OCI-LY3 (cell line): ENCODE measurements around the gene ADGRL2.

Experiments
- EZH2phosphoT487 ChIP-seq: fragments of 200-600 bp; shearing (Covaris generic); IDR thresholded peaks from 2 replicates; pipeline ENCODE4 v1.6.1; 2018; ENCODE audit warnings: antibody characterized with exemption, mixed run types, low read depth
- TF ChIP-seq, protein P1 (sequence below): fragments of 200-600, 300-600 bp; sonication (generic); IDR thresholded peaks from 2 replicates; pipeline ENCODE4 v1.5.1; 2014; ENCODE audit warnings: antibody characterized with exemption, low read length, low read depth

GRCh38 chr1:81912383-81912782, 111.6 kb downstream of the ADGRL2 start:
- TF ChIP-seq, protein P1, sequence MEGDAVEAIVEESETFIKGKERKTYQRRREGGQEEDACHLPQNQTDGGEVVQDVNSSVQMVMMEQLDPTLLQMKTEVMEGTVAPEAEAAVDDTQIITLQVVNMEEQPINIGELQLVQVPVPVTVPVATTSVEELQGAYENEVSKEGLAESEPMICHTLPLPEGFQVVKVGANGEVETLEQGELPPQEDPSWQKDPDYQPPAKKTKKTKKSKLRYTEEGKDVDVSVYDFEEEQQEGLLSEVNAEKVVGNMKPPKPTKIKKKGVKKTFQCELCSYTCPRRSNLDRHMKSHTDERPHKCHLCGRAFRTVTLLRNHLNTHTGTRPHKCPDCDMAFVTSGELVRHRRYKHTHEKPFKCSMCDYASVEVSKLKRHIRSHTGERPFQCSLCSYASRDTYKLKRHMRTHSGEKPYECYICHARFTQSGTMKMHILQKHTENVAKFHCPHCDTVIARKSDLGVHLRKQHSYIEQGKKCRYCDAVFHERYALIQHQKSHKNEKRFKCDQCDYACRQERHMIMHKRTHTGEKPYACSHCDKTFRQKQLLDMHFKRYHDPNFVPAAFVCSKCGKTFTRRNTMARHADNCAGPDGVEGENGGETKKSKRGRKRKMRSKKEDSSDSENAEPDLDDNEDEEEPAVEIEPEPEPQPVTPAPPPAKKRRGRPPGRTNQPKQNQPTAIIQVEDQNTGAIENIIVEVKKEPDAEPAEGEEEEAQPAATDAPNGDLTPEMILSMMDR: no peak
- no peak for TF ChIP-seq EZH2phosphoT487
